Left lung (tissue), 10 donors: ENCODE measurements around the gene OR13C9. TPM values are rescaled to one million over a fixed set of nuclear protein-coding genes. Genes with fewer than 3 reads are reported as not detected.

Experiments
- ATAC-seq: fragments of 200-7000 bp; cut with Tn5 transposase; one replicate; pipeline ENCODE4 v1.9.1; 2020; ENCODE audit warnings: moderate library complexity
- DNase-seq, 4 donors: peaks; one replicate each; pipeline ENCODE4 v3.0.0-alpha.2; 2013 to 2020
- H3K27ac ChIP-seq, 2 donors: fragments of 200-600 bp; sonication (generic) in 1 of 2; one replicate each; pipeline versions ENCODE4 v1.5.0 to v1.8.0; 2020 to 2021
- H3K27me3 ChIP-seq, 2 donors: fragments of 200-600 bp; sonication (generic) in 1 of 2; one replicate each; pipeline versions ENCODE4 v1.5.0 to v1.8.0; 2020 to 2021
- H3K36me3 ChIP-seq, 2 donors: fragments of 200-600 bp; sonication (generic) in 1 of 2; one replicate each; pipeline versions ENCODE4 v1.5.0 to v1.8.0; 2020 to 2021
- H3K4me1 ChIP-seq, 2 donors: fragments of 200-600 bp; one replicate each; pipeline ENCODE4 v1.8.0; 2021
- H3K4me3 ChIP-seq, 2 donors: fragments of 200-600 bp; sonication (generic) in 1 of 2; one replicate each; pipeline versions ENCODE4 v1.5.0 to v1.8.0; 2020 to 2021; ENCODE audit warnings: mild to moderate bottlenecking in 1 of 2
- H3K9me3 ChIP-seq, 2 donors: fragments of 200-600 bp; sonication (generic) in 1 of 2; one replicate each; pipeline versions ENCODE4 v1.5.0 to v1.8.0; 2020 to 2021
- CTCF ChIP-seq, 2 donors: fragments of 200-600 bp; sonication (generic) in 1 of 2; IDR thresholded peaks; one replicate each; pipeline versions ENCODE4 v1.5.0 to v1.8.0; 2021; ENCODE audit warnings: antibody characterized with exemption in 2 of 2
- intact Hi-C, 2 donors: fragments of 100-400 bp; cut with DNase I; formaldehyde crosslinking; loops; one replicate each; pipeline versions ENCODE4 v1.11.2 to v1.14.2; 2022
- polyA plus RNA-seq, 6 donors: library from polyadenylated mRNA; unstranded; fragments of 120-200 nt; gene quantifications; one replicate each; pipeline ENCODE4 v1.2.1, GENCODE V29; 2013; ENCODE audit not compliant: insufficient read length in 6 of 6
- total RNA-seq, 2 donors: library from RNA; stranded (reverse); fragmentation: NEBNext Ultra II Directional; extraction: Animal tissue kit (Norgen Biotek cat#: 25700); gene quantifications; one replicate each; pipeline ENCODE4 v1.2.1, GENCODE V29; 2021
- donor health status: DM: no; HTN: yes; CAD: no.
- donor health status: DM: no; HTN: no; CAD: no.

Gene OR13C9
- total and polyA plus RNA-seq, 8 donors: 0.23 TPM; not detected in 7

- intact Hi-C loops: no loop called here
- DNase-seq: no peak
- H3K9me3 ChIP-seq: peaks cover 0 to 26% of the 10 kb centered on the region in 2 donors
- no peaks in the 10 kb centered on the region for H3K4me1 ChIP-seq
- no peaks in the 10 kb centered on the region for H3K36me3 ChIP-seq
- ATAC-seq: no peak
- H3K4me3 ChIP-seq: no peak overlapping the region
- H3K27ac ChIP-seq: no peak overlapping the region
- TF ChIP-seq CTCF (IDR thresholded peaks at IDR 0.05): no peak
- no peaks in the 10 kb centered on the region for H3K27me3 ChIP-seq
Observed at GRCh38 chr9:104572612-104573011, 45.4 kb downstream of the OR13C9 start.

GRCh38 chr9:104568868-104569267, 49.1 kb downstream of the OR13C9 start, which contains the start of gene OR13C8:
TSS of gene OR13C8 (plus strand) at chr9:104569168. CDS start at chr9:104569168, 0 bp downstream.
- ATAC-seq: no peak

More at GRCh38 chr9:104568868-104569267, 49.1 kb downstream of the OR13C9 start, which contains the start of gene OR13C8:
- no peak for TF ChIP-seq CTCF (IDR thresholded peaks at IDR 0.05)
- intact Hi-C loops: no loop called here
- Histone ChIP-seq H3K36me3 (no peaks in the 10 kb centered on the region), H3K9me3 (peaks cover 0 to 26% of the 10 kb centered on the region in 2 donors), H3K27me3 (no peaks in the 10 kb centered on the region), H3K4me3 (no peak within 1 kb of the TSS), H3K4me1 (no peaks in the 10 kb centered on the region), H3K27ac (no peak within 1 kb of the TSS)
- no peak for DNase-seq

Other genes starting within 250 kb of the OR13C9 start
- gene OR13F1, start 113.9 kb downstream of the OR13C9 start, total RNA-seq: not detected
- not detected for gene OR13F1, start 113.9 kb downstream of the OR13C9 start, polyA plus RNA-seq
- not detected for gene OR13C4, start 91.0 kb downstream of the OR13C9 start, total RNA-seq
- not detected for gene OR13C4, start 91.0 kb downstream of the OR13C9 start, polyA plus RNA-seq
- not detected for gene OR13C3, start 81.3 kb downstream of the OR13C9 start, total RNA-seq
- gene OR13C3, start 81.3 kb downstream of the OR13C9 start, polyA plus RNA-seq: not detected
- not detected for gene OR13C8, start 49.0 kb downstream of the OR13C9 start, total RNA-seq
- gene OR13C8, start 49.0 kb downstream of the OR13C9 start, polyA plus RNA-seq: not detected
- not detected for gene OR13C5, start 18.8 kb downstream of the OR13C9 start, total RNA-seq
- under 1 TPM in 1 of 6 donors, not detected in 5; 0.17 TPM for gene OR13C5, start 18.8 kb downstream of the OR13C9 start, polyA plus RNA-seq
- gene OR13C2, start 12.6 kb downstream of the OR13C9 start, total RNA-seq: not detected
- not detected for gene OR13C2, start 12.6 kb downstream of the OR13C9 start, polyA plus RNA-seq
- gene OR13D1, start 76.3 kb upstream of the OR13C9 start, total RNA-seq: not detected
- gene OR13D1, start 76.3 kb upstream of the OR13C9 start, polyA plus RNA-seq: under 1 TPM in 1 of 6 donors, not detected in 5; 0.18 TPM
- gene NIPSNAP3A, start 129.5 kb upstream of the OR13C9 start, total RNA-seq: 10 to 100 TPM; 24.9 to 29.5 TPM
- 10 to 100 TPM; 42.0 to 49.9 (median 46.4) TPM for gene NIPSNAP3A, start 129.5 kb upstream of the OR13C9 start, polyA plus RNA-seq
- 1 to 10 TPM in 1 of 2 donors, under 1 TPM in 1; 0.94 to 1.4 TPM for gene NIPSNAP3B, start 145.9 kb upstream of the OR13C9 start, total RNA-seq
- 10 to 100 TPM in 5 of 6 donors, 1 to 10 TPM in 1; 9.5 to 16.0 (median 12.5) TPM for gene NIPSNAP3B, start 145.9 kb upstream of the OR13C9 start, polyA plus RNA-seq